HG02973 (cell line): ENCODE measurements around the gene LRRC3C.

ENCODE experiments used
- ATAC-seq: cut with Tn5 transposase; IDR thresholded peaks from one replicate; pipeline ENCODE4 v1.9.1; 2021; ENCODE audit warnings: moderate library complexity; ENCODE audit not compliant: unreplicated experiment

The LRRC3C gene

DNA sequence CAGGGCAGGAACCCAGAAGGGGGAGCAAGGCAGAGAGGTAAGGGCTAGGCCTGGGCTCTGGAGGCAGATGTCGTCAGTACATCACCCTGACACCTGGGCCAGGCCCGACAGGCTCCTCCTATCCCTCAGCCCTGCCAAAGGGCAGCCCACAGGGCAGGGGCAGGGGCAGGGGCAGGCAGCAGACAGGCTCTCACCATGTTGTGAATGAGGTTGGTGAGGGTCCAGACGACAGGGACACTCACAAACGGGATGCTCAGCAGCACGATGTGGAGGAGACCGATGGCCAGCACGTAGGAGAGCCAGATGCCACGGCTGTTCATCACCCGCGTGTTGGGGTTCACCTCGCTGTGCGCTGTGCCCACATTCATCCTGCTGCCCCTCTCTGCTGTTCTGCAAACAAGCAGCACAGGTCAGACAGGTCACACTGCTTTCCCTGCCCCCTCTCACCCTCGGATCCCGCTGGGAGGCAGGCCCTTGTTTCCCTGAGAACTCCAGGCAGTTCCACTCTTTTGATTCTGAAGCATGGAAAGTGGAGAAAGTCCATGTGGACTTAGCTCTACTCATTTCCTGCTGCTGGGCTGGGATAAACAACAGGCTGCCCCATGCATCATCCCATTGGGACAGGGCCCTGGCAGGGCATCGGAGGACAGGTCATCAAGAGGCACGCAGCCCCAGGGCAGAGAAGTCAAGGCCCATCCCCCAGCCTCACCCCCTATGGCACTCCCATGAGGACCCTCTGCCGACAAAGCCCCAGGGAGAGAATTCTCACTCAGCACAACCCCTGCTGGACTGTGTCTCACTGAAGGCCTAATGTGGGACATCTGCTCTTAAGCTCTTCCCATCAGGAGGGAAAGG, 3.5 kb upstream of the LRRC3C start:
- no peak for ATAC-seq

DNA sequence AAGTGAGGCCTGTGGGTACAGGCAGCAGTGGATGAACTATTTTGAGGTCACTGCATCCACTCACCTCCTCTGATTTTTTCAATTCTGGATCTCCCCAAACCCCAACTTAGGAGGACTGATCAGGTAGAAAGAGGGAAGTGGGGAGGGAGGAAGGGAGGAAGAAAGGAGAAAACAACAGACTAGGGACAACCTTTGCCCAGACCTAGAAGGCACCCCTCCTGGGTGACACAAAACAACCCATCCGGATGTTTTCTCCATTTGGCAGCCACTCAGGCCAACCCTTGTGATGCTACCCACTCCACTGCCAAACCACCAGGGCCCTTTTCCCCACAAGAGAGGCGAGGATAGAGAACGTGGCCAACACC, 2.9 kb upstream of the LRRC3C start:
- ATAC-seq, result no peak

- no peak for ATAC-seq
These were observed 2.0 kb upstream of the LRRC3C start for GRCh38 chr17:39925282-39926134.

- ATAC-seq, result peak; percentile 9
These were observed 1.4 kb upstream of the LRRC3C start for GRCh38 chr17:39926135-39926587.

GRCh38 chr17:39926588-39927100, 888 bp upstream of the LRRC3C start:
- peak; percentile 14 for ATAC-seq

GRCh38 chr17:39927929-39928857, 661 bp downstream of the LRRC3C start:
- peak; percentile 3 for ATAC-seq

DNA sequence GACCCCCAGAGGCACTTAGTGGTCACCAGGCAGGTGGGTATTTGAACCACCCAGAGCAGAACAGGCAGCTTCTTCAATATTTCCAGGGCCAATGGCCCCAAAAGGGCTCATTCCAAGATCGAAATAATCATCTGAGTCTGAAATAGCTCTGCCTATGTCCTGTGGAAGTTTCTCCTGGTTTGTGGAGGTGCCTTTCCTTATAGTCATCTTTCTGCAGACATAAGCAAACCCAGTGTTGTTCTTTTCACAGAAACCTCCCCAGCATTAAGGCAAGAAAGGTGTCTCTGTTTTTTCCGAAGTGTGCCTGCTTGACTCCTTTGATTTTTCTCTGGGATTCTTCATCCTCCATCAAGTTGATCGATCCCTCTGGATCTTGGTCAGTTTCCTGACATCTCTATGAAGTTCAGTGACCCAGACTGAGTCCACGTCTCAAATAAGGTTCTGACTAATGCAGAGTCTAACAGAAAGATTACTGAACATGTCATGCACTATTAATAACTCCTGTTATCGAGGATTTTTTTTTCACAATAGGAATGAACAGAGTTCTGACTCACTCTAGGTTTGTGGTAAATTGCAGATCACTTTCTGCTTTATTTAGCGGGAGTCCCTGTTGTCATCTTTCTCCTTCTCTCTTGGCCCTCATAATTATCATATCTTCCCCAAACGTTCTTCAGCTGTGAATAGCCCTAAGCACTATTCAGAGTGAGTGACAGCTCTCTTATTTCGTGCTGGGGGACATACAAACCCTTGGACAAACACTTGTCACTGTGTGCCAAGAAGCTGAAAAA, 1.5 kb downstream of the LRRC3C start:
- no peak for ATAC-seq

- ATAC-seq, result no peak
These were observed 2.3 kb downstream of the LRRC3C start for GRCh38 chr17:39929646-39930407.

GRCh38 chr17:39933912-39934311, 6.4 kb downstream of the LRRC3C start:
- no peak for ATAC-seq

- ATAC-seq, result no peak
These were observed 6.8 kb downstream of the LRRC3C start for GRCh38 chr17:39934324-39934723.

DNA sequence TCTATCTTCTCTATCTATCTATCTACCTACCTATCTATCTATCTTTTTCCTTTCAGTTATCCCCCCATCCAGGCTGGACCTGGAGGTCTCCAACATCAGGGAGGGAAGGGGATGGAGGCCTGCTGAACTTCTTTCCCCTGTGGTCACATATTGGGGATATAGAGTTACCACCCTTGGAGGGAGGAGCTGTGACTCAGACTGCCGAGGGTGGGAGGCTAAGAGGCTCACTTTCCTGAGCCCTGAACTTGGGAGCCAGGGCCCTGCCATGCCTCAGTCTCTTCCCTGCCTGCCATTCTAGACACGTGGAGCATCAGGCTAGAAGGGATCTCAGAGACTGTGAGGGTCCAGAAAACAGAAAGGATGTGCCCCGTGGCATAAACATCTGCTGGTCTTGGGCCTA, 8.4 kb downstream of the LRRC3C start:
- no peak for ATAC-seq

GRCh38 chr17:39937447-39937846, 9.9 kb downstream of the LRRC3C start:
- ATAC-seq, result no peak

- ATAC-seq, result no peak
These were observed 10.8 kb downstream of the LRRC3C start for GRCh38 chr17:39938140-39938869.

- ATAC-seq, result no peak
These were observed 11.6 kb downstream of the LRRC3C start for GRCh38 chr17:39939106-39939505.

- no peak for ATAC-seq
These were observed 12.3 kb downstream of the LRRC3C start for GRCh38 chr17:39939588-39940419.

GRCh38 chr17:39943702-39944392, 16.3 kb downstream of the LRRC3C start:
- ATAC-seq, result no peak

- ATAC-seq, result no peak
These were observed 16.8 kb downstream of the LRRC3C start for GRCh38 chr17:39944393-39944711.
